GM23248 (cell line): ENCODE measurements around the gene AMFR.

ENCODE experiments used
- EZH2 ChIP-seq: fragments of 200-600 bp; sonication (generic); IDR thresholded peaks from 2 replicates; pipeline ENCODE4 v1.6.1; 2018; ENCODE audit warnings: antibody characterized with exemption, mild to moderate bottlenecking; ENCODE audit not compliant: insufficient read depth, poor library complexity, severe bottlenecking
- EZH2phosphoT487 ChIP-seq: fragments of 200-600 bp; sonication (generic); IDR thresholded peaks from 2 replicates; pipeline ENCODE4 v1.6.1; 2018; ENCODE audit warnings: antibody characterized with exemption, moderate library complexity, mild to moderate bottlenecking, low read depth; ENCODE audit not compliant: insufficient read depth

- TF ChIP-seq EZH2 (no peak), EZH2phosphoT487 (no peak)
Observed at GRCh38 chr16:56353054-56353921, 72.1 kb downstream of the AMFR start.
